ENCODE measurements around the gene SIGLEC1.

DNA sequence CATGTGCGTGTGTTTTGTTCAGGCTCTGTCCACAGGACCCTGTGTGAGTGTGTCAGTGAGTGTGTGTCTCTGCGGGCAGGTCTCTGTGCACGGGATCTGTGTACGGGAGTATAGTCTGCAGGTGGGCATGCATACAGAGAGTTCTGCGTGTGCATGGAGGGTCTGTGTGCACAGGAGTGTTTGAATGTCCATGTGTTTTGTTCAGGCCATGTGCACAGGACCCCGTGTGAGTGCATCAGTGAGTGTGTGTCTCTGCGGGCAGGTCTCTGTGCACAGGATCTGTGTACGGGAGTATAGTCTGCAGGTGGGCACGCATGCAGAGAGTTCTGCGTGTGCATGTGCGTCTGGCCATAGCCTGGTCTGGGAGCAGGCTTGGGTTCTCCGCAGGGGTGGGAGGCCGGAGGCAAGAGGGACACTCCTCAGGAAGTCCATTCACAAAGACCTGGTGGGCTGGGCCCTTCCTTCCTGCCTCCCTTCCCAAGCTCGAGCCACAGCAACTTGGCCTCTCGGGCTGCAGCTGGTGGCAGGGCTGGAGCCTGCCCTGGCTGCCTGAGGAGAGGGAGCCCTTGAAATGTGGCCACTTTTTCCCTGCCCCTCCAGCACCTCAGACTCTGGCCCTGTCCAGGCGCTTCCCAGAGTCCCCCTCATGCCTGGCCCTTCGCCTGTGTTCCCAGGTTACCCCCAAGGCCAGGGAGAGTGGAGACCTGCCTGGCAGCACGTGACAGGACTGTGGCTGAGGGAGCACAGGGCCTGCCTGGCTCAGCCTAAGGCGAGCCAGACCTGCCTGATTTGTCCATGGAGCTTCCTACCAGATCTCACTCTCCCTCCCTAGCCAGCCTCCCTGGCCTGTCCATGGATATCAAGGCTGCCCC, 26.9 kb upstream of the SIGLEC1 start:
- TF ChIP-seq, protein P1, sequence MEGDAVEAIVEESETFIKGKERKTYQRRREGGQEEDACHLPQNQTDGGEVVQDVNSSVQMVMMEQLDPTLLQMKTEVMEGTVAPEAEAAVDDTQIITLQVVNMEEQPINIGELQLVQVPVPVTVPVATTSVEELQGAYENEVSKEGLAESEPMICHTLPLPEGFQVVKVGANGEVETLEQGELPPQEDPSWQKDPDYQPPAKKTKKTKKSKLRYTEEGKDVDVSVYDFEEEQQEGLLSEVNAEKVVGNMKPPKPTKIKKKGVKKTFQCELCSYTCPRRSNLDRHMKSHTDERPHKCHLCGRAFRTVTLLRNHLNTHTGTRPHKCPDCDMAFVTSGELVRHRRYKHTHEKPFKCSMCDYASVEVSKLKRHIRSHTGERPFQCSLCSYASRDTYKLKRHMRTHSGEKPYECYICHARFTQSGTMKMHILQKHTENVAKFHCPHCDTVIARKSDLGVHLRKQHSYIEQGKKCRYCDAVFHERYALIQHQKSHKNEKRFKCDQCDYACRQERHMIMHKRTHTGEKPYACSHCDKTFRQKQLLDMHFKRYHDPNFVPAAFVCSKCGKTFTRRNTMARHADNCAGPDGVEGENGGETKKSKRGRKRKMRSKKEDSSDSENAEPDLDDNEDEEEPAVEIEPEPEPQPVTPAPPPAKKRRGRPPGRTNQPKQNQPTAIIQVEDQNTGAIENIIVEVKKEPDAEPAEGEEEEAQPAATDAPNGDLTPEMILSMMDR (conservative IDR thresholded peaks at IDR 0.05 in 1 of 2, IDR thresholded peaks at IDR 0.05 in 1 of 2; ENCODE audit: extremely low read depth in 1 of 2, insufficient read depth in 1 of 2, low read depth in 1 of 2, low read length in 2 of 2) = no peak
- TF ChIP-seq EZH2 (IDR thresholded peaks at IDR 0.05; ENCODE audit: borderline replicate concordance, low read length) = no peak
